Measurements from ENCODE around the gene CDKAL1.

The CDKAL1 gene

DNA sequence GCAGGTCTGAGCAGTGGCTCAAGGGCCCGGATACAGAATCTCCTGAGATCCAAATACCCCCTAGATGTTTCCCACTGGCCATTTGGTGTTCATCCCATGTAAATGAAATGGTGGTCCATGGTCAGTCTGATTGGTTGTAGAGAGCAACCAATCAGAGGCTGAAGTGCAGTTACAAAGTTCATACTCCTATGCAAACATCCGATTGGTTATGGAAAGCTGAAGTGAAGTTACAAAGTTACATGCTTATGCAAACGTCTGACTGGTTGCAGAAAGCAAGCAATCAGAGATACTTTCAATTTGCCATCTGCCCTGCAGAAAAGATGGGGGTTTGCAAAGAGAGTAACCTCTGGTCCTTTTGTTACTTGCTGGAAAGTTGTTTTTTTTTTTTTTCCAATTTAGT, 313.6 kb downstream of the CDKAL1 start:
- DNase-seq: no peak

DNA sequence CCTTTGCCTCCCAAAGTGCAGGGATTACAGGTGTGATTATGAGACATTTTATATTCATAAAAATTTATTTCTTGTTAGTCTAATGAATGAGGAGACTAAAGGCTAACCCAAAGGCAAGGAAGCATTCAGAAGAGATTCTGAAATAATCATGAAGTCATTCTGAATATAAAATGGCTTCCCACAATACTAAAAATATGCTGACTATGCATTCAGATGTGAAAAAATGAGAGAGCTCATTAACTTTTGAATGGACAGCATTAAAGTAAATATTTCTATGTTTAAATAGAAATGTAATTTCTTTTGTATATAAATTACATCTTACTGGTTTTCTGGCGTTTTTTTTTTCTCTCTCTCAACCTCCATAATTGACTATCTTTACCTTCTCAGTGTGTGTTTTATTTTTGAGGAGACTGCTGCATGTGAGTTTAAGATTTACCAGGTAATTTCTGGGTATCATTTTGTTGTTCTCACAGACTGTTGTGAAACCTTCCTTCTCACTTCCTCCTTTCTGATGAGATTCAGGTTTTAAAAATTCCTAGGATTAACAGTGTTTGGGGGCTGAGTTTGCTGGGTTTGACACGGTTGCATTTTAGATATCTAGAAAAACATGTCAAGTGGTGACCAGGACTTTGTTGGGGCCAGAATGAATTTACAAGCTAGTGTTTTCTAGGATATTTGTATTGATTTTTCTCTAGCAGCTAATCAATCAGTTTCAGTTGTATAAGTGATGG, 316.6 kb downstream of the CDKAL1 start:
- no peak for DNase-seq

DNA sequence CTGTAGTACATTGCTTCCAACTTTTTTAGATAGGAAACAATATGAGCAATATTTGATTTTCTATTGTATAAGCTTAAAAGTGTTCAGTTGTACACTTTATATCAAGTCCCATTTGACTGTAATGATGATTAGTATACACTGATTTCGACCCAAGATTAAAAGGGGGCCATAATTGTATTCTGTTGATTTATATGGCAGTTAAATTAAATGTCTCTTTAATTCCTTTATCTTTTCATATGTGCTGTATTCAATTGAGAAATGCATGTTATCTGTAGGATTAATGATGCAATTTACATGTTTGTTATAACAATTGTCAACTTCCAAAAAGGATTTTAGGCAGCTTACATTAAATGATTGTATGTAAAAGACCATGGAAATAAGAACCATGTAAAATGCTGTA, 317.5 kb downstream of the CDKAL1 start:
- DNase-seq: no peak

DNA sequence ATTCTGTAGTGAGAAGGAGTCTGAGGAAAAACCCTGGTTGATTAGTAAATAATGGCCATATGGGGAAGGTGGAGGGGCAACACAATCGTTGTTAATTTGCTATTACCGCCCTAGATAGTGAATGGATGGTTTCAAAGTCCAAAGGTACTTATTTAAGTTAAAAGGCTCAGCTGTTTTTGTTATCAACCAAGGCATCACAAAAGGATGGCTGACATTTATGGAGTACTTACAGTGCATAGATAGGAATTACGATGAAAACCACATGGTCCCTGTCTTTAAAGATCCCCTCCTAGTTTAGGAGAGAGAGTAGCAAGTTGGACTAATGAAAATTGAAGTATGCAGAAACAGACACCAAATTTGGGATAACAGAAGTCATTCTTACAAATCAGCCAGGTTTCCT, 319.6 kb downstream of the CDKAL1 start:
- DNase-seq: no peak

DNA sequence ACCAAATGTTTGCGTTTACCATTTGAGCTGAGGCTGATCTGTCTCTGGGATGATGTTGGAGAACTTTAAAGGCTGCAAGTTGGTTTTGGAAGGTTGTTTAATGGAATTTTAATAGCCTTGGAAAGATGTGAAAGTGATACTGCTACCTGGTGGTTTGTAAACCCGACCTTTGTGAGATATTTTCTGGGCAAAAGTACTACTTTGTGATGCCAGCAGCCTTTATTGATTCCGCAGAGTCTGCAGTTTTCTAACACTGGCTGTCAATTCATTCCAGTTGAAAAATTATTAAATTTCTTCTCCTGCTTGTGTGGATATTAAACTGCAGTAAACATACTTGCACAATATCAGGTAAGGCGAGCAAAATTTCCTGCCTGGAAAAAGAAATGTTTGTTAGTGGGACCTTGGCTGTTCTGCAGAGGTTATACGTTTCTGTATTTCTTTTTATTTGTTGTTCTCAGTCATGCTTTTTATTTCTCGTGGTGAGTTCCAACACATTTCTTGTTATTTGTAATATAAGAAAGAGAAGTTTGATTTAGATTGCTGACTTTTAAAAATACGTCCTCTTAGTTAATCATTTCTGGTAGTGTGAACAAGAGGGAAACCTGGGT, 322.5 kb downstream of the CDKAL1 start:
- DNase-seq: no peak

DNA sequence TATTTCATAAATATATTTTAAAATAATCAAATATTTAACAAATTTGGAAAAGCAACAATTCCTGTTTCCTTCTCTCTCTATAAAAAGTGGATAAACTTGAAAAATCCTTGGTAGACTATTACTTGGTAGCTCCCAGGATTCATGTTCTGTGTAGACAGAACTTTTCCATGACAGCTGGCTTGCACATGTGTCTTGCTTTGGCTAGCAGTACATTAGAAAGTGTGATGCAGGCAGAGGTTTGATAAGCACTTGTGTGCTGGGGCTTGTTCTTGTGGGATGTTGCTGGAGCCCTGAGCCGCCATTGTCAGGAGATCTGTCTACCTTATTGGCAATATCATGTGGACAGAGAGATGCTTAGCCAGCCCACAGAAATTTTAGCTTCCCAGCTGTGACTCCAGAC, 327.2 kb downstream of the CDKAL1 start:
- no peak for DNase-seq

DNA sequence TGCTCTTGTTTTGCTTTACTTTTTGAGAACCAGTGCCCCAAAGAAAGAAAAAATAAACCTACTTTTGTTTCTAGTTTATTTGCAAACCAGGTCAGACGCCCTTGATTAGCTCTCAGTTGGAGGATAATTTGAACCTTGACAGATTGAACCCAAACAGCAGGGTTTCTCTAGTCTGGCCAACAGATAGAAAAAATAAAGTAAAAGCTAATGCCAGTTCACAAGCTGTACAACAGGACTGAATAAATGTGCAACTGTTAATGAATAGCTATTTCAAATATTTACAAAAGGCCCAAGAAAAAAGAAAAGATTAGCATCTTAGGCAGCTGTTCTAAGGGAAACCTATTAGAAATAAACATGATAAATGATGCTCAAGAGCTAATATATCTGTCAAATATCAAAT, 331.8 kb downstream of the CDKAL1 start:
- DNase-seq: no peak

DNA sequence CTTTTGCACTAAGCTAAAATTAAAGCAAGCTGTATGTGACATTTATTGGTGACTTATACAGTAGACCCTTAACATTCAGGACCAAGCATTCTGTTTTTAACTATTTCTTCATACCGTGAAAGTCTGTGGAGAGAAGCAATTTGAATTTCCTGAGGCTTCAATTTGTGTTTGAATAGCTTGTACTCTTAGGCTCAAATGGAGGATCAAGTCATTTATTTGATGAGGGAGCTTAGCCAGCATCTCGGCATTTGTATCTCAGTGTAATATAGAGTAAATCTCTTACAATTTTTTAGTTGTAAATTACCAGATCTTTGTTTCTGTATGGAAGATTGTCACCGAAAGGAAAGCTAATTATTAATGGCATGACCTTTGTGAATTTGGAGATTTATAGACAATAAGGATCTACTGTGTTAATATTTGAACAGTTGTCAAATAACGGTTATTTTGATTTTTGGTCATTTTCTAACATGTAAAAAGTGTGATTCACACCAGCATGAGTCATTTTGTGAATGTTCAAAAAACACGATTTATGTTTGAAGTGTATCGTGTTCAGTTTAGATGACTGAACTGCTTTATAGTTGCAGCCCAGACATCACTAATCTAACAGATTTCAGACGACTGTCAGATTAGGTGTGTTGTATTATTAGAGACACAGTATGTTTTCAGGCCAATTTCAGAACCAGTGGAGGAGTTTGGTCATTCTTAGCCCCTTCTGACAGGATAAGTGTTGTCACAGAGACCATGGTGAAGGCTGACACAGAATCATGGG, 332.9 kb downstream of the CDKAL1 start:
- no peak for DNase-seq

DNA sequence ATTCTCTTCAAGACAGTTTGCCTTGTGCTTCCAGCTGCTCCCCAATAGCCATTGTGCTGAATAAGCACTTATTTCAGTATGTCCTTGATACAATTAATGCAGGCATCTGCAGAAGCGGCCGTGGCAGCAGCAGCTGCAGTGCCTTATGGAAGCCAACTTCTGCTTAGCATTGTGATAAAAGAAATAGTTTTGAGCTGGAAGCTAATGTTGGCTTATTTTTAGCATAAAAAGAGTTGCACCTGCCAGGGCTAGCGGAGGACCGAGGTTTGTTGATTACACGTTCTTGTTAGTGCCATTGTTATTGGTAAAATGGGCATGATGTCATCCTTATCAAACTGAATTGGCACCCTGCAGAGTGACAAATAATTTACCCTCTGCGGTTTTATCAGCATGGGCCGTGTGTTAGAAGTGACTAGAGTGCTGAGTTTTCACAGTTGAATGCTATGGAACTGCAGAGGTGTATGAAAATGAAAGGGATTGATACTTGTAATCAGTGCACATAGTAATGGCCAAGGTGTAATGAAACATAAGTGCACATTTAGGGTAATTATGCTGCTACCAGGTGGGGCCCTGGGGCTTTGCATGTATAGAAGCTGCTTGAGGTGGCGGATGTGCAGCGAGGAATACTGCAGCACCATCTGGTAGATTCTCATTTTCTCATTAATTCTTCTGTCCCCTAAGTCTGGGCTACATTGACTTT, 334.3 kb downstream of the CDKAL1 start:
- DNase-seq: no peak

DNA sequence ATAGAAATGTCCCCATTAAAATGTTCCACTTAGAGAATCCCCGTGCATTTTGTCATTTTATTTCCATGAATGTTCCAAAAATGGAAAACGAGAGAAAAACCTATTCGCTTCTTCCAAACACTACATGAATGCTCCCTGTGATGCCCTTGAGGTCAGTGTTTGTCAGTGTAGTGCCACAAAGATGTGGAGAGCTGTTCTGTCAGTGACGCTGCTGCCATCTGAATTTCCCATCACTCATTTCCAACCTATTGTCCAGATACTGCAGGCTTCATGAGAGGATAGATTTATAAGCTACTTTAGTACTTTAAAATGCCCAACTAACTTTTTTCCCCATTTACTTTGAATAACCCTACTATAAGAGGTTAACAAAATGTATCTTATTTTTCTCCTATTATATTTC, 335.8 kb downstream of the CDKAL1 start:
- no peak for DNase-seq

DNA sequence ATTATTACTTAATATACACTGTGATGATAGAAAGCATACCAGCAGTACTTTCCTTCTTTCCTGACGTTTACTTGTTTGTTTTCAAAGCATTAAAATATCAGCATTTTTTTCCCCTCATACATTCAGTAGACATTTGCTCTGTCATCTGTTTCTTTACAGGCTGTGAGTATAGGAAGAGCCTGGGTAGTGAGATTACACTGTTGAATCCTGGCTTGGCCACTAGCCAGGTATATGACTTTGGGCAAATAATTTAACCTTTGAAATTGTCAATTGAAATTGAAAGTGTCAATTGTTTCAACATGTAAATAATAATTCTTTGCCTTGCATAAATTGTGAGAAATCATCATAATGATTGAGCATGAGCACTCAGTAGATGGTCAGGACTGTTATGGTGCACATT, 336.2 kb downstream of the CDKAL1 start:
- no peak for DNase-seq

DNA sequence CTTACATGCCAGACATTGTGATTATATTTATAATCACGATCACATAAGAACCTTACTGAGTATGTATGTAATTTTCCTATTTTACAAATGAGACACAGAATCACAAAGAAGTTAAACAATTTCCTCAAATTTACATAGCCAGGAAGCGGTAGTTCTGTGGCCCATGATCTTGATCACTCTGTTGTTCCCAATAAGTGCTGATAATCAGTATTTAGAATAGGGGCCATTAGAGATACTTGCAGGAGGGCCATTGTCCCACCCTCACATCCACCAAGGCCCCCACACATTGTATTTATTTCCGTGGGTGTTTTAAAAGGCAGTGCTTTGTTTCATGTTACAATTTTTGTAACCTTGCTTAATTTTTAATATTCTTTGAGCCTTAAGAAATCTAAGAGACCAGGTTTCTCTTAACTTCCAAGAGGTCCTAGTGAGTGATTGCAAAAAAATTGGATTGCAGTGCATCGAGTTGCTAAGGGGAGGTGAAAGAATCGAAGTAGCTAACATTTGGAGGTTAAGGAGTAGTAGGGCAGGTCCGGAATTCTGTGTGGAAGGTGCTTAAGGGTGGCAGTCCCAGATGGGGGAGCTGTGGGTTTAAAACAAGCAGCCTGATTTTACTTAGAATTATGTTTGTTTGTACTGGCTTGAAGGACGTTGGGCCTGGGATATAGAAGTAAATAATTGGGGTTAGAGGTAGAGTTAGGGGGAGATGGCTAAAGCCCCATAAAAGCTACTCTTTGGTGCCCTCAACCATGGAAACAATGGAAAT, 339.4 kb downstream of the CDKAL1 start:
- DNase-seq: no peak

DNA sequence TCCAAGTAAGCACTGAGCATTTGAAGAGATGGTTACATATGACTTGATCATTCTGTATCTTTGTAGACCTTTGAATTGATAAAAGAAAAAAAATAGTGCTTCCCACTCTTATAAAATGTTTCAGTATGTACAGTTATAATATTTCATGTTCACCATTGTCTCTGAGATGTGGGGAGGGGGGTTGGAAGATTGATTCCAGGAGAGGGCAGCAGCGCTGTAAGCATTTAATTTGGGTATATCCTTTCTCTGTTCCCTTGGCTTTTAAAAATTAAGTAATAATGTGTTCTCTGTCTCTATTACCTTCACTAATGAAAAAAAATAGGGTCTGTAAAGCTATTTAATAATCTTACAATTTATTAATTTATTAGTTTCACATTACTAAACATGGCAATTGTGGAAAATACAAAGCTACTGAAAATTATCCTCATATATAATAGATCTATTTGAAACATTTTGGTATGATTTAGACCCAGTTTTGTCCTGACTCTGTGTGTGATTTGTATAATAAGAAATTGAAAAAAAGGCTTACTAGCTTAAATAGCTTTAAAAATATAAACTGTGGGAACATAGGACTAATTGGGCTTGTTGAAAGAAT, 341.2 kb downstream of the CDKAL1 start:
- peak in 1 of 2 experiments; percentile 33 for DNase-seq

DNA sequence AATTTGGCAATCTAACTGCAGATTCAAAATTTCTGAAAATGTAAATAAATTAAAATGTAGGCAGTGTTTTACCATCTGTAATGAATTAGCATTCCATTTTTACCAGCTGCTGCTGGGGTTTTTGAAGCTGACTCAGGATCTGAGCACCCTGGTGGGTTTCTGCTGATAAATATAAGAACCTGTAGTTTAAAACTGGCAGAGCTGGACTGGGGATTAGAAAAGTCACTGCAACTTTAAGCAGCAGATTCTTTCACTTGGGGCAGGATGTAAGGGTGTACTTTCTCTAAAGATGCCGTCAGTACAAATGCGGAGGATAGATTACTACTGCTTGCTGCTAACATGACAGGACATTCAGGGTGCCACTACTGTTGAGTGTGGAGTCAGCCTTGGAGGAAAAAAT, 341.8 kb downstream of the CDKAL1 start:
- DNase-seq: no peak

DNA sequence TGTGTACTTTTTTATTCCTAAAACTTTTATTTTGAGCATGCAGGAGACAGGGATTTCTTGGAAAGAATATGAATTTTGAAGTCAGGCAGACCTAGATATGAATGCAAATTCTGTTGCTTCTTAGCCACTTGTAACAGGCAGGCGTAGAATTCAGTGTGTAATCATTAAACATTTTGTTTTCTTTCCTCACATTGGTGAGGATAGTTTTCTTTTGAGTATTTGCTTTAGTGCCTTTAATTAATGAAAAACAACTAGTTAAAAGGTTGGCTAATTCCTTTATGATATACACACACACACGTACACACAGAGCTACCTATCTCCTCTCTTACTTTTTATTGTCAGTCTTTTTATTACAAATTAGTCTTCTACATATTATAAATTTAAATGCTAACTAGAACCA, 342.3 kb downstream of the CDKAL1 start:
- DNase-seq: no peak

DNA sequence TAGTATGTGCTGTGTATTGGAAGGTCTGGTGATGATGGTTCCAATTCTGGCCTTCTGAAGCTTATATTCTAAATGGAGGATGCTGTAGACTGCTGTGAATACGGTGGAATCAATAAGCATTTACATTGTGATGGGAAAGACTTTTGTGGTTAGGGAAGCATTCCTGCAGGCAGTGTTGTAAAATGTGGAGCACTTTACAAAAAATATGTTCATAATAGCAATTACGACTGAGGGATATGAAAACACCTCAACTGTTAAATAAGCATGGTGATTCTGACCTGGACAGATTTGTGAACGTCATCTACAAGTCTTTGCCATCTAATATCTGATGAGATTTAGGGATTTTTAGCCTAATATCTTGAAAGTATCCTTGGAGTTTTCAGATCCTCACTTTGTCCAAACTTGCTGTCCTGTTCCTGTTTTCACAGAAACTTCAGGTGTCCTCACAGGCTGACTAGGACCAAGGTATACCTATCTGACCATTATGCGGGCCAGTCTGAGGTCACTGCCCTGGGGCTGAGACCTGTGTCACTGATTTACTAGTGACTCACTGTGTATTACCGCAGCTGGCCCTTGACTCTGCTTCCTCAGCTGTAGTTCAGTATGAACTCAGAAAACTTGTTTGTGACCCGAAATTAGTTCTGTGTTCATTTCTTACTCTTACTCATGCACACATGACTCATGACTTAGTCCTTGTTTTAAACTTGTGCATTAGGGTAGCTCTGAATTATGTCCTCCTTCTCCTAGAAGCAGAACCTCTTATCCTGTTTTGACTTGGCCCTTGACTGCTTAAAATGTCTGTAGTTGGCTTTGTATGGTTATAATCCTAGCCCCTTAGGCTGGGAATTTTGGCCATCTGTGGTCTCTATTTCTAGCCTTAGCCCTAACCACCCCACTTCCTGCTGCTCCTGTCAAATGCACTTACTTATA, 343.0 kb downstream of the CDKAL1 start:
- DNase-seq: peak; percentile 80 to 96

DNA sequence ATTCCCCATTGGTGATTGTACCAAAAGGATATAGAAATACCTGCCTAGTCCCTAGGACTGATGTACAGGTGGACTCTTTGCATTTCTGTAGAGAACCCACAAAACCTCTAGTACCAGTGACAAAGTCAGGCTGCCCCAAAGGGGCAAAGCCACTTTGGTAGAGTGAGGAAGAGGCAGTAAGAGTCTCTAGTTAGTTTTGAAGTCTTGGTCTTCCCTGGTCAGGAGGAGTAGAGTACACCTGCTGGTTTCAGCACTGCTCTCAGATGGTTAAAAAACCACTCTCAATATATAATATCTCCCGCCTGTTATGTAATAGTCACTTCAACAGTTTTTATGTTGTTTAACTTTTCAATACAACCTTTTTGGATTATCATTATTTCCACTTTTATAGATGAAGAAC, 344.9 kb downstream of the CDKAL1 start:
- DNase-seq: no peak

DNA sequence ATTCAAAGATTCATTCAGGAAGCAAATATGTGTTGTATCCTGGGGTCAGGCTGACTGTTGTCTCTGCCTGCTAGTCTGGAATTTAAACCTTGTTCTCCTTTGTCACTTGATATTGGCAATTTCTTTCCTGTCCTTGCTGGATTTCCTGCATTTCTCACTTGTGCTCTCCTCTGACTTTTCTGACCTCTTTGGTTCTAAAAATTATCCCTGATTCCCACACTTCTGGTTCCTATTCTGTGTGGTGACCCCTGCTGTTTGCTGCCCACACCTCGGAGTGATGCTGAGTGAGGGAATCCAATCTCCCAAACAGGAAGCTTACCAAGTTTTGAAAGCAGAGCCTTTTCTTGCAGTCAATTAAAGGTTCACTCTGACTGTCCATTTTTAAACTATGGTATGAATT, 345.3 kb downstream of the CDKAL1 start:
- peak in 1 of 2 experiments; percentile 36 for DNase-seq

DNA sequence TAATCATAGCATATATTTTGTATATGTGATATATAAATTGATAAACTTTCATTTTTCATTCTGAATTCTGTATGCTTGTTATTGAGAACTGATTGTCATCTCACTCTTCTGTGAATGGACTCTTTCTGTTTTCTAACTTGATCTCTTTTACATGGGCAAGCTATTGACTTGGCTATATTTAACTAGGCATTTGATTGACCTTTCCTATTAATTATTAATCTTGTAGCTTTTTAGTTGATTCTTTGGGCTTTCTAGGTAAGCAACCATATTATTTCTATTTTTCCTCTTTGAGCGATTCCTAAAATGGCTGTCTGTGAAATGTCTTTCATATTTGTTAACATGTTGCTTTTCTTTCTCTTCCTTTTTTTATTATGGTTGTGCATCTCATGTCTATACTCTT, 347.1 kb downstream of the CDKAL1 start:
- DNase-seq: no peak

DNA sequence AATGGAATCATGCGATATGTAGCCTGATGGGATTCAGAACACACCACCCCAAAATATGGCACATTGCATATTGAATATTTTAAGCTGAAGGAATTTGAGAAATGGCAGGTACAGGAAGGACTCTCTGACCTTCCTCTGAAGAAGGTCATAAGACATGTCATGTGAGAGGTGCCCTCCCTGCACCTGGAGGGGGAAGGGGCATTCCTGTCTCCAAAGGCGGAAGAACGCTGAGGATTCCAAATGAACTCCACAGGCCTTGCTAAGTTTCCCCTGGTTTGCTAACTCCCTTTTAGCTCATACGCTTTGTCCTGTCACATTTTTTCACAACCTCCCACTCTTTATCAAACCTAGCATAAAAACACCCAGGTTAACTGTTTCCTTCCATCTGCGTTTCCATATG, 347.8 kb downstream of the CDKAL1 start:
- DNase-seq: no peak

DNA sequence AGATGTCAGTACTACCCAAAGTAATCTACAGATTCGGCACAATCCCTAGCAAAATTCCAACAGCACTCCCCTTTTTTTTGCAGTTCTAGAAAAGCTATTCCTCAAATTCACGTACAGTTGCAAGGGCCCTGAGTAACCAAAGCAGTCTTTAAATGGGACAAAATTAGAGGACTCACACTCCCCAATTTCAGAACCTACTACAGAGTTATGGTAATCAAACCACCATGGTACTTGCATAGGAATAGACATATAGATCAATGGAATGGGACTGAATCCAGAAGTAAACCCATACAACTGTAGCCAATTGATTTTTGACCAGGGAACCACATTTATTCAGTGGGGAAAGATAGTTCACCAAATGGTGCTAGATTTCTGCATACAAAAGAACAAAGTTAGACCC, 350.8 kb downstream of the CDKAL1 start:
- no peak for DNase-seq
